ENCODE data around the gene CEP112. TPM values are rescaled to one million over a fixed set of nuclear protein-coding genes. Genes with fewer than 3 reads are reported as not detected.

CEP112 gene
- total RNA-seq, 4 donors from 2014 or later = 15.8 to 50.3 (median 20.2) TPM

DNA sequence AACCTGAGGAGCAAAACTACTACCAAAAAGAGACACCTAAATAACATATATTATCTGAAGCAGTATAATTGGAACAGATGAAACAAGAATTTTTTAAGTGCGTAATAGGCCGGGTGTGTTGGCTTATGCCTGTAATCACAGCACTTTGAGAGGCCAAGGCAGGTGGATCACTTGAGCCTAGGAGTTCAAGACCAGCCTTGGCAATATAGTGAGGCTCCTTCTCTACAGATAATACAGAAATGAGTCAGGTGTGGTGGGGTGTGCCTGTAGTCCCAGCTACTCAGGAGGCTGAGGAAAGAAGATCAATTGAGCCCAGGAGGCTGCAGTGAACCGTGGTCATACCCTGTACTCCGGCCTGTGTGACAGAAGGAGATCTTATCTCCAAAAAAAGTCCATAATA, 336.3 kb downstream of the CEP112 start:
- TF ChIP-seq, protein P1, sequence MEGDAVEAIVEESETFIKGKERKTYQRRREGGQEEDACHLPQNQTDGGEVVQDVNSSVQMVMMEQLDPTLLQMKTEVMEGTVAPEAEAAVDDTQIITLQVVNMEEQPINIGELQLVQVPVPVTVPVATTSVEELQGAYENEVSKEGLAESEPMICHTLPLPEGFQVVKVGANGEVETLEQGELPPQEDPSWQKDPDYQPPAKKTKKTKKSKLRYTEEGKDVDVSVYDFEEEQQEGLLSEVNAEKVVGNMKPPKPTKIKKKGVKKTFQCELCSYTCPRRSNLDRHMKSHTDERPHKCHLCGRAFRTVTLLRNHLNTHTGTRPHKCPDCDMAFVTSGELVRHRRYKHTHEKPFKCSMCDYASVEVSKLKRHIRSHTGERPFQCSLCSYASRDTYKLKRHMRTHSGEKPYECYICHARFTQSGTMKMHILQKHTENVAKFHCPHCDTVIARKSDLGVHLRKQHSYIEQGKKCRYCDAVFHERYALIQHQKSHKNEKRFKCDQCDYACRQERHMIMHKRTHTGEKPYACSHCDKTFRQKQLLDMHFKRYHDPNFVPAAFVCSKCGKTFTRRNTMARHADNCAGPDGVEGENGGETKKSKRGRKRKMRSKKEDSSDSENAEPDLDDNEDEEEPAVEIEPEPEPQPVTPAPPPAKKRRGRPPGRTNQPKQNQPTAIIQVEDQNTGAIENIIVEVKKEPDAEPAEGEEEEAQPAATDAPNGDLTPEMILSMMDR (IDR thresholded peaks at IDR 0.05) = no peak
- DNase-seq (ENCODE audit: low spot score) (no peak), ATAC-seq (ENCODE audit: low FRiP score) (no peak)

- TF ChIP-seq, protein P1 (IDR thresholded peaks at IDR 0.05) = no peak
- no peak for DNase-seq (ENCODE audit: low spot score)
- ATAC-seq (ENCODE audit: low FRiP score) = peak; percentile 64
These were observed 336.7 kb downstream of the CEP112 start for GRCh38 chr17:65855245-65855644.

- DNase-seq (ENCODE audit: low spot score) (no peak), ATAC-seq (ENCODE audit: low FRiP score) (no peak)
- TF ChIP-seq, protein P1 (IDR thresholded peaks at IDR 0.05) = no peak
These were observed 338.1 kb downstream of the CEP112 start for GRCh38 chr17:65853816-65854215.

- DNase-seq (ENCODE audit: low spot score) = no peak
- TF ChIP-seq, protein P1 (IDR thresholded peaks at IDR 0.05) = no peak
- no peak for ATAC-seq (ENCODE audit: low FRiP score)
These were observed 339.0 kb downstream of the CEP112 start for GRCh38 chr17:65852911-65853310.

DNA sequence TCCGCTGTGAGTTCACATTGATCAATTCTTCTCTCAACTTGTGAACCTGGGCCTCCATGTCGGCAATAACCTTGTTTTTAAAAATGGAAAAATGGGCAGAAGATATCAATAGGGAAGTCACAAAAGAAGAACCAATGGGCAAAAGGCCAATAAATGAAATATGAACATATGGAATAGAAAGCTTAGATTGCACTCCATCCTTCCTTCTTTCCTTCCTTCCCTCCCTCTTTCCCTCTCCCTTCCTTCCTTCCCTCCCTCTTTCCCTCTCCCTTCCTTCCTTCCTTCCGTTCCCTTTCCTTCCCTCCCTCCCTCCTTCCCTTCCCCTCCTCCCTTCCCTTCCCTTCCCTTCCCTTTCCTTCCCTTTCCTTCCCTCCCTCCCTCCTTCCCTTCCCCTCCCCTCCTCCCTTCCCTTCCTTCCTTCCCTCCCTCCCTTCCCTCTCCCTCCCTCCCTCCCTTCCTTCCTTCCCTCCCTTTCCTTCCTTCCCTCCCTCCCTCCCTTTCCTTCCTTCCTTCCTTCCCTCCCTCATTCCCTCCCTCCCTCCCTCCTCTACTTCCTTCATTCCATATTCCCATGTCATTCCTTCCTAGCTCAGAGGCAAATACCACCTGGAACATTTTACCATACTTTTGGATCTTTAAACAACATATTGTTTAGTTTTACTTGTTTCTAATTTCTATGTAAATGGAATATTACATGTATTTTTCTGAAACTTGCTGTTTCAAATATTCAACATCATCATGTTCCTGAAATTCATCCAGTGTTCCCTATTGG, 339.8 kb downstream of the CEP112 start:
- DNase-seq (ENCODE audit: low spot score) (no peak), ATAC-seq (ENCODE audit: low FRiP score) (no peak)
- TF ChIP-seq, protein P1 (IDR thresholded peaks at IDR 0.05) = no peak

DNA sequence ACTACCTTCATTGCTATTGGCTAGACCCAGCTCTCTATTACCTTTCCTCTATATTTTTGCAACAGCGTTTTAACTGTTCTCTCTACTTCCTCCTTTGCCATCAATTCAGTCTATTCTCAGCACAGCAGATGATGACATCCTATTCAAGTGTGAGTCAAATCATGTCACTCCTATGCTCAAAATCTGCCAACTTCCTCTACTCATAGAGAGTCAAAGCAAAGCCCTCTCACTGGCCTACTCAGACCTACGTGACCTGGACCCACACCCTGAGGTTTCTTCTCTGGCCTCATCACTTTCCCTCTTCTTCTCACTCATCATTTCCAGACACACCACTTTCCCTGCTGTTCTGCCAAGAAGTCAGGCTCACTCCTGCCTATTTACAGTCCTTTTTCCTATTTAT, 341.4 kb downstream of the CEP112 start:
- TF ChIP-seq, protein P1 (IDR thresholded peaks at IDR 0.05) = no peak
- no peak for DNase-seq (ENCODE audit: low spot score)
- ATAC-seq (ENCODE audit: low FRiP score) = no peak

GRCh38 chr17:65848751-65849150, 343.2 kb downstream of the CEP112 start:
- ATAC-seq (ENCODE audit: low FRiP score) (no peak), DNase-seq (ENCODE audit: low spot score) (no peak)
- TF ChIP-seq, protein P1 (IDR thresholded peaks at IDR 0.05) = no peak
